Measurements from ENCODE around the gene S100A16.

Gene S100A16

GRCh38 chr1:153638261-153638660, 25.3 kb upstream of the S100A16 start:
- DNase-seq (ENCODE audit: low read depth in 4 of 4, low spot score in 1 of 4) = no peak

- DNase-seq (ENCODE audit: low read depth in 4 of 4, low spot score in 1 of 4) = no peak
These were observed 23.4 kb upstream of the S100A16 start for GRCh38 chr1:153636312-153636711.

GRCh38 chr1:153635872-153636271, 22.9 kb upstream of the S100A16 start:
- DNase-seq (ENCODE audit: low read depth in 4 of 4, low spot score in 1 of 4) = no peak

- peak; percentile 92 to 95 (median 94) for DNase-seq (ENCODE audit: low read depth in 4 of 4, low spot score in 1 of 4)
These were observed 21.1 kb upstream of the S100A16 start, which contains the start of gene CHTOP for GRCh38 chr1:153633754-153634665. TSS of gene CHTOP (plus strand) at chr1:153634066. CDS start at chr1:153636589, 2,523 bp downstream.

GRCh38 chr1:153633161-153633753, 20.3 kb upstream of the S100A16 start:
- DNase-seq (ENCODE audit: low read depth in 4 of 4, low spot score in 1 of 4) = no peak

- no peak for DNase-seq (ENCODE audit: low read depth in 4 of 4, low spot score in 1 of 4)
These were observed 18.4 kb upstream of the S100A16 start for GRCh38 chr1:153631047-153632022.

GRCh38 chr1:153630384-153630783, 17.4 kb upstream of the S100A16 start:
- DNase-seq (ENCODE audit: low read depth in 4 of 4, low spot score in 1 of 4) = no peak

- DNase-seq (ENCODE audit: low read depth in 4 of 4, low spot score in 1 of 4) = no peak
These were observed 17.0 kb upstream of the S100A16 start for GRCh38 chr1:153629971-153630370.

- DNase-seq (ENCODE audit: low read depth in 4 of 4, low spot score in 1 of 4) = no peak
These were observed 16.4 kb upstream of the S100A16 start for GRCh38 chr1:153629343-153629665.

- no peak for DNase-seq (ENCODE audit: low read depth in 4 of 4, low spot score in 1 of 4)
These were observed 15.9 kb upstream of the S100A16 start for GRCh38 chr1:153628638-153629342.

- DNase-seq (ENCODE audit: low read depth in 4 of 4, low spot score in 1 of 4) = no peak
These were observed 15.0 kb upstream of the S100A16 start, which contains the start of gene S100A1 for GRCh38 chr1:153627715-153628626. TSS of gene S100A1 (plus strand) at chr1:153628434. CDS start at chr1:153630522, 2,088 bp downstream.

- no peak for DNase-seq (ENCODE audit: low read depth in 4 of 4, low spot score in 1 of 4)
These were observed 14.2 kb upstream of the S100A16 start, which contains the start of gene S100A13 for GRCh38 chr1:153626904-153627714. TSS of gene S100A13 (minus strand) at chr1:153627505. CDS start at chr1:153626472, 1,033 bp downstream.

GRCh38 chr1:153626477-153626903, 13.6 kb upstream of the S100A16 start:
- DNase-seq (ENCODE audit: low read depth in 4 of 4, low spot score in 1 of 4) = no peak

- DNase-seq (ENCODE audit: low read depth in 4 of 4, low spot score in 1 of 4) = no peak
These were observed 12.2 kb upstream of the S100A16 start for GRCh38 chr1:153624965-153625611.

- no peak for DNase-seq (ENCODE audit: low read depth in 4 of 4, low spot score in 1 of 4)
These were observed 10.2 kb upstream of the S100A16 start for GRCh38 chr1:153623101-153623500.

- no peak for DNase-seq (ENCODE audit: low read depth in 4 of 4, low spot score in 1 of 4)
These were observed 6.2 kb upstream of the S100A16 start for GRCh38 chr1:153619171-153619570.

GRCh38 chr1:153617663-153618062, 4.7 kb upstream of the S100A16 start:
- peak in 2 of 4 experiments; percentile 13 to 59 for DNase-seq (ENCODE audit: low read depth in 4 of 4, low spot score in 1 of 4)

- no peak for DNase-seq (ENCODE audit: low read depth in 4 of 4, low spot score in 1 of 4)
These were observed 4.0 kb upstream of the S100A16 start for GRCh38 chr1:153616917-153617311.

All from stimulated activated CD4-positive, alpha-beta T cell treated with anti-CD3 and anti-CD28 coated beads, Interleukin-1b, Interleukin-23, amount 100 ng/mL, for 24 hours (primary cell).